Epithelial cell of esophagus (primary cell): ENCODE results near the gene PCNT.

Source experiments
- DNase-seq: peaks from one replicate; pipeline ENCODE4 v3.0.0; 2010; ENCODE audit warnings: low read depth
- H3K4me3 ChIP-seq: 2 replicates; pipeline ENCODE4 v1.5.1; 2011; ENCODE audit warnings: mild to moderate bottlenecking, low read length, control low read depth
- TF ChIP-seq, protein P1 (sequence below): IDR thresholded peaks from 2 replicates; pipeline ENCODE4 v1.5.1; 2011; ENCODE audit warnings: low read depth, mild to moderate bottlenecking, low read length, control low read depth, inconsistent platforms; ENCODE audit not compliant: insufficient read depth; ENCODE audit errors: missing control alignments

PCNT gene

DNA sequence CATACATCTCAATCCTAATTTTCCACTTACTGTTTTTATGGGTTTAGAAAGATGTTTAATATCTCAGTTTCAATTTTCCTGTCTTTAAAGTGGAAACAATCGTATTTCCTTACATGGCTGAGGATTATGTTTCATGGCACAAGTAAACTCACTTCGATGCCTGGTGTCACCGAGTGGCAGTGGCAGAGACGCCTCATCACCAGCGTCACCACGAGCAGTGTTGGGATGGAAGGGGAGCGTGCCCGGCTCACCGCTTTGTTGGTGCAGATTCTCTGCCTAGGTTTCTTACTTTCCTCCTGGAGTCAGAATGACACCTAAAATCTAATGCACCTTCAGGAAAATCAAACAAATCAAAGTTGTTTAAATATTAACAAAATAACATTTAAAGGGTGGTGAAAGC lies 86.6 kb downstream of the PCNT start:
- no peak for DNase-seq
- no peak overlapping the region for H3K4me3 ChIP-seq
- TF ChIP-seq, protein P1, sequence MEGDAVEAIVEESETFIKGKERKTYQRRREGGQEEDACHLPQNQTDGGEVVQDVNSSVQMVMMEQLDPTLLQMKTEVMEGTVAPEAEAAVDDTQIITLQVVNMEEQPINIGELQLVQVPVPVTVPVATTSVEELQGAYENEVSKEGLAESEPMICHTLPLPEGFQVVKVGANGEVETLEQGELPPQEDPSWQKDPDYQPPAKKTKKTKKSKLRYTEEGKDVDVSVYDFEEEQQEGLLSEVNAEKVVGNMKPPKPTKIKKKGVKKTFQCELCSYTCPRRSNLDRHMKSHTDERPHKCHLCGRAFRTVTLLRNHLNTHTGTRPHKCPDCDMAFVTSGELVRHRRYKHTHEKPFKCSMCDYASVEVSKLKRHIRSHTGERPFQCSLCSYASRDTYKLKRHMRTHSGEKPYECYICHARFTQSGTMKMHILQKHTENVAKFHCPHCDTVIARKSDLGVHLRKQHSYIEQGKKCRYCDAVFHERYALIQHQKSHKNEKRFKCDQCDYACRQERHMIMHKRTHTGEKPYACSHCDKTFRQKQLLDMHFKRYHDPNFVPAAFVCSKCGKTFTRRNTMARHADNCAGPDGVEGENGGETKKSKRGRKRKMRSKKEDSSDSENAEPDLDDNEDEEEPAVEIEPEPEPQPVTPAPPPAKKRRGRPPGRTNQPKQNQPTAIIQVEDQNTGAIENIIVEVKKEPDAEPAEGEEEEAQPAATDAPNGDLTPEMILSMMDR = no peak

DNA sequence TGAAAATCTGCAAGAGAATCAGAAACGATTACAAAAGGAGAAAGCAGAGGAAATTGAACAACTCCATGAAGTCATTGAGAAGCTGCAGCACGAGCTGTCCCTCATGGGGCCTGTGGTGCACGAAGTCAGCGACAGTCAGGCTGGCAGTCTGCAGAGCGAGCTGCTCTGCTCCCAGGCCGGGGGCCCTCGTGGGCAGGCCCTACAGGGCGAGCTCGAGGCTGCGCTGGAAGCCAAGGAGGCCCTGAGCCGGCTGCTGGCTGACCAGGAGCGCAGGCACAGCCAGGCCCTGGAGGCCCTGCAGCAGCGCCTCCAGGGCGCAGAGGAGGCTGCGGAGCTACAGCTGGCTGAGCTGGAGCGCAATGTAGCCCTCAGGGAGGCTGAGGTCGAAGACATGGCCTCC lies 87.3 kb downstream of the PCNT start:
- no peak overlapping the region for H3K4me3 ChIP-seq
- DNase-seq = no peak
- TF ChIP-seq, protein P1 = no peak

DNA sequence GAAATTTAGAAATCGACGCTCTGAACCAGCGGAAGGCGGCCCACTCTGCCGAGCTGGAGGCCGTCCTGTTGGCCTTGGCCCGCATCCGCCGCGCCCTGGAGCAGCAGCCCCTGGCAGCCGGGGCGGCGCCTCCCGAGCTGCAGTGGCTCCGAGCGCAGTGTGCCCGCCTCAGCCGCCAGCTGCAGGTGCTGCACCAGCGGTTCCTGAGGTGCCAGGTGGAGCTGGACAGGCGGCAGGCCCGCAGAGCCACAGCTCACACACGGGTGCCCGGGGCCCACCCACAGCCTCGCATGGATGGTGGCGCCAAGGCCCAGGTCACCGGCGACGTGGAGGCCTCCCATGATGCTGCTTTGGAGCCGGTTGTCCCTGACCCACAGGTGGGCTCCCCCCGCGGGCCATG lies 87.7 kb downstream of the PCNT start:
- H3K4me3 ChIP-seq = no peak overlapping the region
- TF ChIP-seq, protein P1 = no peak
- no peak for DNase-seq

DNA sequence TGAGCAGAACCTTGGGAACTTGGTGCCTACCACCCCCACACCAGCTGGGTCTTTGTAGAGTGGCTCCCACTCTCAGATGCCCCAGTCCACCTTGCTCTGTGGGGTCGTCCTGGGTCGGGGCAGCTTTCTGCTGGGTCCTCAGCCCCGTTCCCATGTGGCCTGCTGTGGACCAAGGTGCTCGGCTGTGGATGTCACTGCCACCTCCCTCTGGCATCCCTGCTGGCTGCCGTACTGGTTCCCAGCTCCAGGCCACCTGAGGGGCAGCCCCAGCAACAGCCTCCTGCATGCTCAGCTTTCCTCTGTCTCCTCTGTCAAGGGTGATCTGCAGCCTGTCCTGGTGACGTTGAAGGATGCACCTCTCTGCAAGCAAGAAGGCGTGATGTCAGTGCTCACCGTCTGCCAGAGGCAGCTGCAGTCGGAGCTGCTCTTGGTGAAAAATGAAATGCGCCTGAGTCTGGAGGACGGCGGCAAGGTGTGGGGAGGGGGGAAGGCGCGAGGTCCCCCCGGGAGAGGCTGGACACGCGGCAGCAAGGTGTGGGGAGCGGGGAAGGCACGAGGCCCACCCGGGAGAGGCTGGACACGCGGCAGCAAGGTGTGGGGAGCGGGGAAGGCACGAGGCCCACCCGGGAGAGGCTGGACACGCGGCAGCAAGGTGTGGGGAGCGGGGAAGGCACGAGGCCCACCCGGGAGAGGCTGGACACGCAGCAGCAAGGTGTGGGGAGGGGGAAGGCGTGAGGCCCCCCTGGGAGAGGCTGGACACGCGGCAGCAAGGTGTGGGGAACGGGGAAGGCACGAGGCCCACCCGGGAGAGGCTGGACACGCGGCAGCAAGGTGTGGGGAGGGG lies 88.8 kb downstream of the PCNT start:
- DNase-seq = no peak
- H3K4me3 ChIP-seq = no peak overlapping the region
- TF ChIP-seq, protein P1 = no peak

DNA sequence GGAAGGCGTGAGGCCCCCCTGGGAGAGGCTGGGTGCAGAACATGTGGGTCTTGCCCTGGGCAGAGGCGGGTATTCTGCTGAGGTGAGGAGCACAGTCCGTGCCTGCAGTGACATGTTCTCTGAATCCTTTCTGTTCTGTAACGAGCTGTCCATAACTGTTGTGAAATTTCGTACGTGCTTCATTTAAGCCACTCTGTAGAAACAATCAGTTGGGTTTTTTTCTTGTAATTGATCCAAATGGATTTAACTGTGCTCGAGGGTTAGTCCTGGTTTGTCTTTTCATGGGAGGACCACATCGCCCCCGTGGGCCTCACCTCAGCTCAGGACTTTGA lies 89.4 kb downstream of the PCNT start:
- TF ChIP-seq, protein P1 = no peak
- no peak overlapping the region for H3K4me3 ChIP-seq
- peak; percentile 78 for DNase-seq

DNA sequence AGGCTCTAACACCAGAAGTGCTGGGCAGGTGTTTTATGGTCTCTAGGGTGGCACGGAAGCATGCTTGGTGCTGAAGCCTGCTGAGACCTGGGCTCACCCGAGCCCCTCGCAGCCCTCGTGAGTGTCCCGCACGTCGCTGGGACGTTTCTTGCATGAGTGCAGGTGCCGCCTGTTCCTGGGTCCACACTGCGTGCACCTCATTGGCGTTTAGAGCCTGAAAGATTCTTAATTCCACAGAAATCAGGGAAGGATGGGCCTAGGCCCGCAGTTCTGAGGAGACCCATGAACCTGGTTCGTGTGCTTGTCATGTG lies 91.0 kb downstream of the PCNT start:
- H3K4me3 ChIP-seq = no peak overlapping the region
- TF ChIP-seq, protein P1 = no peak
- DNase-seq = no peak

DNA sequence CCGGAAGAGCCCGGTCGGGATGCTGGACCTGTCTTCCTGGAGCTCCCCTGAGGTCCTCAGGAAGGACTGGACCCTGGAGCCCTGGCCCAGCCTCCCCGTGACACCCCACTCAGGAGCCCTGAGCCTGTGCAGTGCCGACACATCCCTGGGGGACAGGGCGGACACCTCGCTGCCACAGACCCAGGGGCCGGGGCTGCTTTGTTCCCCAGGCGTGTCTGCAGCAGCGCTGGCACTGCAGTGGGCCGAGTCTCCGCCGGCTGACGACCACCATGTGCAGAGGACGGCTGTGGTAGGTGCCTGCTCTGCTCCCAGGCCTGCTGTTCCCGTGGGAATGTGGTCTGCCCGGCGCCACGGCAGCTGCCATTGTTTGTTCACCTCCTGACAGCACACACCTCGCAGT lies 92.6 kb downstream of the PCNT start:
- TF ChIP-seq, protein P1 = no peak
- no peak for DNase-seq

More for the DNA sequence above, 92.6 kb downstream of the PCNT start:
- no peak overlapping the region for H3K4me3 ChIP-seq
